ENCODE data around the gene GPR183. TPM values are rescaled to one million over a fixed set of nuclear protein-coding genes. Genes with fewer than 3 reads are reported as not detected.

GPR183 gene
- total RNA-seq, 2 experiments from 2014 or later, result 46.4 to 47.1 TPM

GRCh38 chr13:99339230-99339721 is 32.1 kb upstream of the GPR183 start:
- CTCF ChIA-PET, result interaction anchor here (1.4 to 4.1 kb wide), 2 partner anchors 12 to 98 kb away, joined by 3 to 17 read pairs; no protein-coding TSS in a partner anchor
- Mint-ChIP-seq H3K9me3 (no peaks in the 10 kb centered on the region), H3K4me1 (ENCODE audit: low read depth) (peaks cover 73% of the 10 kb centered on the region), H3K36me3 (peaks cover 38% of the 10 kb centered on the region), H3K4me3 (no peak overlapping the region), H3K27me3 (no peaks in the 10 kb centered on the region), H3K27ac (no peak overlapping the region)
- intact Hi-C loops (cut with micrococcal nuclease), result loop anchor here (2.0 kb wide), 1 partner anchor 14 kb away; no protein-coding TSS in a partner anchor
- DNase-seq, result no peak
- POLR2A ChIA-PET, result interaction anchor here (0.6 to 1.2 kb wide), 2 partner anchors 17 to 48 kb away, joined by 3 to 7 read pairs; no protein-coding TSS in a partner anchor

GRCh38 chr13:99335603-99336002 is 28.4 kb upstream of the GPR183 start:
- Mint-ChIP-seq H3K27ac (no peak overlapping the region), H3K9me3 (no peaks in the 10 kb centered on the region), H3K4me1 (ENCODE audit: low read depth) (peaks cover 72% of the 10 kb centered on the region), H3K36me3 (peaks cover 30% of the 10 kb centered on the region), H3K4me3 (no peak overlapping the region), H3K27me3 (no peaks in the 10 kb centered on the region)
- intact Hi-C loops (cut with micrococcal nuclease), result no loop called here
- ChIA-PET CTCF (interaction anchor here (0.9 to 1.3 kb wide), 4 partner anchors 12 to 66 kb away, joined by 3 to 6 read pairs (median 4); no protein-coding TSS in a partner anchor), POLR2A (interaction anchor here (1.1 to 2.2 kb wide), 2 partner anchors 11 to 17 kb away, joined by 3 to 8 read pairs; no protein-coding TSS in a partner anchor)
- DNase-seq, result no peak

GRCh38 chr13:99335087-99335486 is 27.9 kb upstream of the GPR183 start:
- DNase-seq, result no peak
- Mint-ChIP-seq H3K4me1 (ENCODE audit: low read depth) (peaks cover 67% of the 10 kb centered on the region), H3K27me3 (no peaks in the 10 kb centered on the region), H3K4me3 (no peak overlapping the region), H3K9me3 (no peaks in the 10 kb centered on the region), H3K27ac (no peak overlapping the region), H3K36me3 (peaks cover 27% of the 10 kb centered on the region)
- CTCF ChIA-PET, result interaction anchor here (1.2 to 1.5 kb wide), 5 partner anchors 11 to 158 kb away, joined by 3 to 6 read pairs (median 4); no protein-coding TSS in a partner anchor
- intact Hi-C loops (cut with micrococcal nuclease), result no loop called here
- POLR2A ChIA-PET, result interaction anchor here (0.8 to 2.2 kb wide), 3 partner anchors 10 to 18 kb away, joined by 3 to 8 read pairs (median 3); no protein-coding TSS in a partner anchor

GRCh38 chr13:99334221-99334620 is 27.0 kb upstream of the GPR183 start:
- CTCF ChIA-PET, result interaction anchor here (0.7 to 1.5 kb wide), 6 partner anchors 10 to 157 kb away, joined by 3 to 6 read pairs (median 4); no protein-coding TSS in a partner anchor
- H3K27me3 Mint-ChIP-seq, result no peaks in the 10 kb centered on the region
- no peak overlapping the region for H3K4me3 Mint-ChIP-seq
- DNase-seq, result no peak
- H3K27ac Mint-ChIP-seq, result no peak overlapping the region
- no peaks in the 10 kb centered on the region for H3K9me3 Mint-ChIP-seq
- intact Hi-C loops (cut with micrococcal nuclease), result no loop called here
- H3K36me3 Mint-ChIP-seq, result peaks cover 31% of the 10 kb centered on the region
- peaks cover 64% of the 10 kb centered on the region for H3K4me1 Mint-ChIP-seq (ENCODE audit: low read depth)
- POLR2A ChIA-PET, result interaction anchor here (0.8 to 2.2 kb wide), 3 partner anchors 9 to 22 kb away, joined by 3 to 8 read pairs (median 4); no protein-coding TSS in a partner anchor

- ChIA-PET CTCF (interaction anchor here (0.6 kb wide), 1 partner anchor 126 kb away, joined by 3 read pairs; no protein-coding TSS in a partner anchor), POLR2A (no interaction called here)
- Mint-ChIP-seq H3K27ac (no peak overlapping the region), H3K9me3 (no peaks in the 10 kb centered on the region), H3K36me3 (peaks cover 33% of the 10 kb centered on the region), H3K27me3 (no peaks in the 10 kb centered on the region), H3K4me1 (ENCODE audit: low read depth) (peaks cover 49% of the 10 kb centered on the region), H3K4me3 (no peak overlapping the region)
- intact Hi-C loops (cut with micrococcal nuclease), result no loop called here
- no peak for DNase-seq
These were observed 25.3 kb upstream of the GPR183 start for GRCh38 chr13:99332456-99332855.

GRCh38 chr13:99331881-99332293 is 24.7 kb upstream of the GPR183 start:
- Mint-ChIP-seq H3K27me3 (no peaks in the 10 kb centered on the region), H3K4me1 (ENCODE audit: low read depth) (peaks cover 52% of the 10 kb centered on the region), H3K27ac (peak overlapping the region; percentile 2), H3K9me3 (no peaks in the 10 kb centered on the region), H3K4me3 (no peak overlapping the region), H3K36me3 (peaks cover 38% of the 10 kb centered on the region)
- intact Hi-C loops (cut with micrococcal nuclease), result no loop called here
- POLR2A ChIA-PET, result interaction anchor here (2.7 kb wide), 1 partner anchor 21 kb away, joined by 8 read pairs; no protein-coding TSS in a partner anchor
- CTCF ChIA-PET, result interaction anchor here (0.6 kb wide), 1 partner anchor 125 kb away, joined by 3 read pairs; no protein-coding TSS in a partner anchor
- peak; percentile 50 for DNase-seq

- peaks cover 51% of the 10 kb centered on the region for H3K4me1 Mint-ChIP-seq (ENCODE audit: low read depth)
- H3K27ac Mint-ChIP-seq, result no peak overlapping the region
- H3K4me3 Mint-ChIP-seq, result no peak overlapping the region
- ChIA-PET POLR2A (interaction anchor here (2.7 kb wide), 1 partner anchor 22 kb away, joined by 8 read pairs; no protein-coding TSS in a partner anchor), CTCF (interaction anchor here (0.8 to 2.5 kb wide), 4 partner anchors 51 to 106 kb away, joined by 3 to 11 read pairs (median 6); no protein-coding TSS in a partner anchor)
- intact Hi-C loops (cut with micrococcal nuclease), result no loop called here
- DNase-seq, result no peak
- no peaks in the 10 kb centered on the region for H3K27me3 Mint-ChIP-seq
- peaks cover 41% of the 10 kb centered on the region for H3K36me3 Mint-ChIP-seq
- H3K9me3 Mint-ChIP-seq, result no peaks in the 10 kb centered on the region
These were observed 23.7 kb upstream of the GPR183 start for GRCh38 chr13:99330942-99331341.

GRCh38 chr13:99329477-99329876 is 22.3 kb upstream of the GPR183 start:
- ChIA-PET CTCF (interaction anchor here (1.3 to 2.5 kb wide), 4 partner anchors 52 to 63 kb away, joined by 3 to 11 read pairs (median 5); no protein-coding TSS in a partner anchor), POLR2A (interaction anchor here (2.7 kb wide), 1 partner anchor 23 kb away, joined by 8 read pairs; no protein-coding TSS in a partner anchor)
- Mint-ChIP-seq H3K36me3 (peaks cover 47% of the 10 kb centered on the region), H3K9me3 (no peaks in the 10 kb centered on the region), H3K27ac (no peak overlapping the region), H3K4me1 (ENCODE audit: low read depth) (peaks cover 55% of the 10 kb centered on the region), H3K27me3 (no peaks in the 10 kb centered on the region), H3K4me3 (no peak overlapping the region)
- DNase-seq, result no peak
- intact Hi-C loops (cut with micrococcal nuclease), result no loop called here

GRCh38 chr13:99327761-99328160 is 20.6 kb upstream of the GPR183 start:
- intact Hi-C loops (cut with micrococcal nuclease), result no loop called here
- H3K27ac Mint-ChIP-seq, result no peak overlapping the region
- no peak overlapping the region for H3K4me3 Mint-ChIP-seq
- H3K4me1 Mint-ChIP-seq (ENCODE audit: low read depth), result peaks cover 67% of the 10 kb centered on the region
- H3K36me3 Mint-ChIP-seq, result peaks cover 52% of the 10 kb centered on the region
- no peak for DNase-seq
- H3K9me3 Mint-ChIP-seq, result no peaks in the 10 kb centered on the region
- H3K27me3 Mint-ChIP-seq, result no peaks in the 10 kb centered on the region
- ChIA-PET CTCF (interaction anchor here (2.0 kb wide), 1 partner anchor 58 kb away, joined by 6 read pairs; no protein-coding TSS in a partner anchor), POLR2A (interaction anchor here (1.2 kb wide), 1 partner anchor 24 kb away, joined by 4 read pairs; no protein-coding TSS in a partner anchor)

GRCh38 chr13:99327126-99327525 is 19.9 kb upstream of the GPR183 start:
- DNase-seq, result no peak
- Mint-ChIP-seq H3K4me1 (ENCODE audit: low read depth) (peaks cover 68% of the 10 kb centered on the region), H3K27ac (no peak overlapping the region), H3K9me3 (no peaks in the 10 kb centered on the region), H3K36me3 (peaks cover 48% of the 10 kb centered on the region), H3K27me3 (no peaks in the 10 kb centered on the region), H3K4me3 (no peak overlapping the region)
- intact Hi-C loops (cut with micrococcal nuclease), result no loop called here
- ChIA-PET POLR2A (interaction anchor here (1.2 kb wide), 1 partner anchor 25 kb away, joined by 4 read pairs; no protein-coding TSS in a partner anchor), CTCF (no interaction called here)

GRCh38 chr13:99326012-99326411 is 18.8 kb upstream of the GPR183 start:
- H3K27ac Mint-ChIP-seq, result peak overlapping the region; percentile 65
- DNase-seq, result no peak
- H3K4me1 Mint-ChIP-seq (ENCODE audit: low read depth), result peaks cover 68% of the 10 kb centered on the region
- H3K9me3 Mint-ChIP-seq, result no peaks in the 10 kb centered on the region
- H3K36me3 Mint-ChIP-seq, result peaks cover 39% of the 10 kb centered on the region
- ChIA-PET POLR2A (interaction anchor here (1.1 to 5.4 kb wide), 9 partner anchors 9 to 68 kb away, joined by 3 to 136 read pairs (median 4); partner anchors contain the start of gene GPR18), CTCF (interaction anchor here (1.6 to 2.6 kb wide), 2 partner anchors 26 to 110 kb away, joined by 17 to 18 read pairs; no protein-coding TSS in a partner anchor)
- no peak overlapping the region for H3K4me3 Mint-ChIP-seq
- no peaks in the 10 kb centered on the region for H3K27me3 Mint-ChIP-seq
- intact Hi-C loops (cut with micrococcal nuclease), result no loop called here

- Mint-ChIP-seq H3K4me3 (no peak overlapping the region), H3K36me3 (peaks cover 33% of the 10 kb centered on the region), H3K27ac (peak overlapping the region; percentile 93), H3K9me3 (no peaks in the 10 kb centered on the region), H3K4me1 (ENCODE audit: low read depth) (peaks cover 81% of the 10 kb centered on the region), H3K27me3 (no peaks in the 10 kb centered on the region)
- intact Hi-C loops (cut with micrococcal nuclease), result no loop called here
- ChIA-PET POLR2A (interaction anchor here (1.4 to 5.4 kb wide), 6 partner anchors 9 to 31 kb away, joined by 3 to 136 read pairs (median 12); partner anchors contain the start of gene GPR183), CTCF (interaction anchor here (2.0 to 3.3 kb wide), 4 partner anchors 12 to 113 kb away, joined by 6 to 27 read pairs (median 18); no protein-coding TSS in a partner anchor)
- no peak for DNase-seq
These were observed 16.3 kb upstream of the GPR183 start for GRCh38 chr13:99323488-99323887.

Measured in activated CD4-positive, alpha-beta memory T cell treated with anti-CD3 and anti-CD28 coated beads for 36 hours (primary cell).